Kidney epithelial cell (primary cell): Measurements from ENCODE around the gene MRPS18A. TPM values are rescaled to one million over a fixed set of nuclear protein-coding genes. Genes with fewer than 3 reads are reported as not detected.
A peak's percentile ranks its signal among the peaks of the same experiment; 100 is the strongest.
"Not testable (repeated sequence)": the region's sequence is repeated elsewhere in the genome, so short reads cannot be mapped to it uniquely, and the experiment has no call there.

ENCODE experiments used
- DNase-seq: peaks from one replicate; pipeline ENCODE4 v3.0.0-alpha.2; 2010; ENCODE audit warnings: low read depth
- H3K27me3 ChIP-seq: 2 replicates; pipeline ENCODE4 v1.6.0; 2011; ENCODE audit warnings: low read length; ENCODE audit not compliant: control insufficient read depth, insufficient read depth
- H3K36me3 ChIP-seq: 2 replicates; pipeline ENCODE4 v1.5.1; 2011; ENCODE audit warnings: low read length; ENCODE audit not compliant: control insufficient read depth, insufficient read depth
- H3K4me3 ChIP-seq: 2 replicates; pipeline ENCODE4 v1.5.1; 2011; ENCODE audit warnings: low read depth, mild to moderate bottlenecking, control low read depth, low read length
- CTCF ChIP-seq: IDR thresholded peaks from 2 replicates; pipeline ENCODE4 v1.5.1; 2011; ENCODE audit warnings: mild to moderate bottlenecking, moderate library complexity, low read length, control low read depth, inconsistent platforms; ENCODE audit not compliant: insufficient read depth, poor library complexity, severe bottlenecking
- total RNA-seq: library from RNA; depleted of rRNA; stranded (reverse); fragments of >200 nt; gene quantifications from 2 replicates; pipeline ENCODE4 v1.2.3, GENCODE V29; 2015

Gene MRPS18A
- total RNA-seq, 1 donor from 2014 or later = 78.9 TPM

DNA sequence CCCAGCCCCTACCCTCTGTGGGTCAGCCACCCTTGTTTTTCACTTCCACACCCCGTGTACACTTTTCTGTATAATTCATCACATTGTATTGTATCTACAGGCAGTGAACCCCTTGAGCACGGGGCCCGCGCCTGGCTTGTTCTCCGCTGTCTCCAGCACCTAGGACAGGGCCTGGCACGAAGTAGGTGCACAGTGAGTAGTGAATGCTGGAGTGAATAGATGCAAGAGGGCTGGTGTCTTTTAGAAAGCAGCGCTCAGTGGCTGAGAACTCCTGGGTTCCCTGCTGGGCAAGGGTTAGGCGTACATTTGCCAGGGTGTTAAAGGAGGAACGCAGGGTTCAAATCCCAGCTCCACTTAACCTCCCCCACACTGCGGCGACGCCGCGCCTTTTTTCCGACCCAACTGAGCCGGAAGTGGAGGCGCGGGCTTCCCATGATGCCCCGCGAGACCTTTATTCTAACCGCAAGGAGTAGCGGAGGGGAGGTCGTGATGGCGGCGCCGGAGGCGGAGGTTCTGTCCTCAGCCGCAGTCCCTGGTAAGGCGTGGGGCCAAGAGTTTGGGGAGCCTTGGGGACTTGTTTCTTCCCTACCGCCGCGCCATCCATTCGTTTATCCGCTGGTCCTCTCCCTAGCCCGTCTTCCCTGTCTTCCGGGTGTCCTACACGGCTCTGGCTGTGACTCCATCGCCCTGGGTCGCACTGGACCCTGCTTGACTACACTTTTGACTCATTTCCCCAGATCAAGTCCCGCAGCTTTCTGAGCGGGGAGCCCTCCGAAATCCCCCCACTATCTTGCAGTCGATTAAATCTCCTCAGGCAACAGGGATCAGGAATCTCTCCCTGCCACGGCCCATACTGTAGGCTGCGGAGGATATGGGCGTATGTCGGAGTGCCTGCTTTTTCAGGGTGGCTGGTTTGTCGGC, 51.9 kb downstream of the MRPS18A start, which contains the start of gene MAD2L1BP:
Gene MAD2L1BP, plus strand, starts transcription at position 454 of the 921 bp plus-strand sequence. Its CDS starts 36 bp downstream, at position 490.
- DNase-seq = no peak

GRCh38 chr6:43634702-43635303, 52.8 kb downstream of the MRPS18A start:
- H3K36me3 ChIP-seq = no peaks in the 10 kb centered on the region
- DNase-seq = no peak
- H3K27me3 ChIP-seq = no peaks in the 10 kb centered on the region
- TF ChIP-seq CTCF = no peak
- H3K4me3 ChIP-seq = no peak overlapping the region

More for the DNA sequence above, 51.9 kb downstream of the MRPS18A start, which contains the start of gene MAD2L1BP:
- Histone ChIP-seq H3K27me3 (no peaks in the 10 kb centered on the region), H3K36me3 (no peaks in the 10 kb centered on the region), H3K4me3 (peak within 1 kb of the TSS; percentile 69)
- TF ChIP-seq CTCF = no peak

GRCh38 chr6:43633002-43633401, 54.6 kb downstream of the MRPS18A start:
- H3K27me3 ChIP-seq, H3K36me3 ChIP-seq, H3K4me3 ChIP-seq, DNase-seq: not testable (repeated sequence)

DNA sequence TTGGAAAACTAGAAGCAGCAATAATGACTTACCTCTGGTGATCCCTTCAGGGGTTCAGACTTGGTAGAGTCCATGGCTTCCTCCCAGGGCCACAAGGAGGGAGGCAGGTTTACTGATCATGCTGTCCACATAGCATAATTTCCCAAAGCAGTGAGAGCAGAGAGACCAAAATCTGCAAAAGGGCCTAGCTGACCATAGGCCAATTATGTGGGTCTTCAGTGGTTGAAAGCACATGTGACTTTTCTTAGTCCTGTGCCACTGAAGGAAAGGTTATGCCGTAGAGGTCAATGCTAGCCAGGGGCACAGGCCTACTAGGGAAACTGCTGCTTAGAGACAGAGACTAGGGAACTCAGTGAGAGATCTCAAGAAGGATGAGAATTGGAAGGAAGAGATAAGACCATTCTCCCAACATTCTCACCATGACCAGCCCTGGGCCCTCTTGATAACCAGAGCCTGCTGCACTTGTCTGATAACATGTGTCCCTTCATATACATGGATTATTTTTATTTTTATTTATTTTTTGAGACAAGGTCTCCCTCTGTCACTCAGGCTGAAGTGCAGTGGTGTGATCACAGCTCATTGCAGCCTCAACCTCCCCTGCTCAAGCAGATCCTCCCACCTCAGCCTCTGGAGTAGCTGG, 56.5 kb downstream of the MRPS18A start:
- no peak for DNase-seq
- H3K36me3 ChIP-seq = no peaks in the 10 kb centered on the region
- no peak for TF ChIP-seq CTCF
- H3K4me3 ChIP-seq = no peak overlapping the region
- H3K27me3 ChIP-seq = no peaks in the 10 kb centered on the region

- Histone ChIP-seq H3K36me3 (peaks cover 2% of the 10 kb centered on the region), H3K4me3 (peak overlapping the region; percentile 78), H3K27me3 (no peaks in the 10 kb centered on the region)
- no peak for TF ChIP-seq CTCF
- DNase-seq = peak; percentile 90
These were observed 57.9 kb downstream of the MRPS18A start for GRCh38 chr6:43629505-43630300.

DNA sequence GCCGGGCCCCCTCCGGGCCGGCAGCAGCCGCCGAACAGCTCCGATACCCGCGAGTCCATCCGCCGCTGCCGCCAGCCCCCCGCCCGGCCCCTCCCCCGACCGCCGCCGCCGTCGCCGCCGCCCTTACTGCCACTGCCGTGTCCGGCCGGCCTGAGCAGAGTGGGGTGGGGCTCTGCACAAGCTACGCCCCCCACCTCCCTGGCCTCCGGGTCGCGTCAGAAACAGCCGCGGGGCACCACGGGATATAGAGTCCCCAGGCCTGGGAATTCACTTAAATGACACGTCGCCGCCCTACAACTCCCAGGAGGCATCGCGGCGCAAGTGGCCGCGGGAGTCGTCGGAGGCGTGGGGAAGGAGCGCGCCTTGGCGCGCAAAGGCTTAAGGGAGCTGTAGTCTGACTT, 58.5 kb downstream of the MRPS18A start, which contains the start of gene GTPBP2:
Gene GTPBP2, minus strand, starts transcription at position 161 of the 401 bp plus-strand sequence. Its CDS starts 102 bp downstream, at position 59.
- TF ChIP-seq CTCF = no peak
- peaks cover 2% of the 10 kb centered on the region for H3K36me3 ChIP-seq
- H3K27me3 ChIP-seq = no peaks in the 10 kb centered on the region
- peak; percentile 97 for DNase-seq
- peak within 1 kb of the TSS; percentile 78 for H3K4me3 ChIP-seq
